HCT116 (cell line): Measurements from ENCODE around the gene TSPO. TPM values are rescaled to one million over a fixed set of nuclear protein-coding genes. Genes with fewer than 3 reads are reported as not detected.

ENCODE experiments used
- ATAC-seq: fragments of 200-7000 bp; cut with Tn5 transposase; 2 replicates; pipeline ENCODE4 v1.9.1; 2020; ENCODE audit warnings: mild to moderate bottlenecking, moderate library complexity
- BruUV-seq: library from RNA; stranded (reverse); fragments of 400-500 nt; replicated peaks from 2 replicates; lab custom pipeline; 2021; lab: Mats Ljungman, UMichigan
- CTCF ChIA-PET: fragments of 300-600 bp; sonication (Branson Sonifier 250); formaldehyde crosslinking; loops from one replicate; lab custom pipeline; 2021; ENCODE audit warnings: antibody characterized with exemption; lab: Charles Lee
- POLR2A ChIA-PET: fragments of 300-600, 350-600 bp; sonication (Branson Sonifier 250); formaldehyde crosslinking; loops from one replicate; lab custom pipeline; 2021; ENCODE audit warnings: antibody characterized with exemption; lab: Charles Lee
- RAD21 ChIA-PET, 2 experiments: fragments of 300-600 bp; sonication (Branson Sonifier 250); formaldehyde crosslinking; loops; one replicate each; lab custom pipeline; 2023; ENCODE audit warnings: low total read pairs in 2 of 2; ENCODE audit not compliant: uncharacterized antibody in 2 of 2, unreplicated experiment in 2 of 2, low non-redundant PET in 1 of 2; lab: Charles Lee
- DNase-seq: peaks from one replicate; pipeline ENCODE4 v3.0.0-alpha.2; 2010; ENCODE audit warnings: low read depth, low spot score
- H2AFZ ChIP-seq: fragments of 200-600 bp; shearing (Covaris generic), sonication (generic); 2 replicates; pipeline ENCODE4 v1.6.1; 2017; ENCODE audit warnings: low read depth, mixed run types, mixed read lengths, antibody characterized with exemption, low read length; ENCODE audit not compliant: poor library complexity, severe bottlenecking
- H3K27ac ChIP-seq: 2 replicates; pipeline ENCODE4 v1.5.1; 2012; ENCODE audit warnings: low read depth, low read length
- H3K27me3 ChIP-seq: fragments of 200-600 bp; sonication (generic); 2 replicates; pipeline ENCODE4 v1.6.1; 2016; ENCODE audit warnings: mixed run types, low read length, mixed read lengths; ENCODE audit not compliant: insufficient read depth
- H3K36me3 ChIP-seq, 2 experiments: fragments of 200-500 bp in 1 of 2; fragments of 200-600 bp in 1 of 2; sonication (Bioruptor generic) in 1 of 2; sonication (generic) in 1 of 2; 2 replicates each; pipeline versions ENCODE4 v1.5.1 to v1.6.1; 2014 to 2016; ENCODE audit warnings: low read length in 2 of 2, inconsistent platforms in 1 of 2, mixed read lengths in 1 of 2, mixed run types in 1 of 2; ENCODE audit not compliant: insufficient read depth in 2 of 2, control insufficient read depth in 1 of 2
- H3K4me1 ChIP-seq, 2 experiments: fragments of 200-600 bp in 1 of 2; sonication (generic) in 1 of 2; 2 replicates each; pipeline versions ENCODE4 v1.5.1 to v1.6.1; 2012 to 2017; ENCODE audit warnings: low read length in 2 of 2, inconsistent platforms in 1 of 2, mild to moderate bottlenecking in 1 of 2, mixed read lengths in 1 of 2, mixed run types in 1 of 2, moderate library complexity in 1 of 2; ENCODE audit not compliant: insufficient read depth in 2 of 2, control insufficient read depth in 1 of 2
- H3K4me2 ChIP-seq: fragments of 200-600 bp; sonication (generic); 2 replicates; pipeline ENCODE4 v1.6.1; 2017; ENCODE audit warnings: mixed run types, low read length, mixed read lengths
- H3K4me3 ChIP-seq, 2 experiments: fragments of 200-600 bp in 1 of 2; sonication (generic) in 1 of 2; replicated peaks in 1 of 2; 2 replicates each; pipeline ENCODE4 v1.5.1; 2011 to 2016; ENCODE audit warnings: low read length in 2 of 2, control low read depth in 1 of 2, low read depth in 1 of 2, mild to moderate bottlenecking in 1 of 2, mixed read lengths in 1 of 2, mixed run types in 1 of 2
- H3K79me2 ChIP-seq: fragments of 200-600 bp; sonication (generic); 2 replicates; pipeline ENCODE4 v1.6.1; 2017; ENCODE audit warnings: mild to moderate bottlenecking, mixed run types, low read length, moderate library complexity, mixed read lengths; ENCODE audit not compliant: insufficient read depth
- H3K9ac ChIP-seq: fragments of 200-600 bp; sonication (generic); 2 replicates; pipeline ENCODE4 v1.6.1; 2016; ENCODE audit warnings: low read length, mixed read lengths
- H3K9me2 ChIP-seq: fragments of 200-600 bp; sonication (generic), shearing (Covaris generic); 2 replicates; pipeline ENCODE4 v1.6.1; 2017; ENCODE audit warnings: mixed run types, mild to moderate bottlenecking, moderate library complexity; ENCODE audit not compliant: insufficient read depth
- H3K9me3 ChIP-seq, 2 experiments: fragments of 200-500 bp in 1 of 2; fragments of 200-600 bp in 1 of 2; sonication (Bioruptor generic) in 1 of 2; sonication (generic) in 1 of 2; 2 replicates each; pipeline ENCODE4 v1.6.1; 2014 to 2017; ENCODE audit warnings: low read length in 2 of 2, mixed read lengths in 2 of 2, inconsistent platforms in 1 of 2, low read depth in 1 of 2, mild to moderate bottlenecking in 1 of 2, mixed run types in 1 of 2, moderate library complexity in 1 of 2; ENCODE audit not compliant: control insufficient read depth in 1 of 2, insufficient read depth in 1 of 2
- H4K20me1 ChIP-seq: fragments of 200-600 bp; sonication (generic), shearing (Covaris generic); 2 replicates; pipeline ENCODE4 v1.6.1; 2017; ENCODE audit warnings: mixed run types, mild to moderate bottlenecking, moderate library complexity; ENCODE audit not compliant: insufficient read depth
- CBX3 ChIP-seq: IDR thresholded peaks from 2 replicates; pipeline ENCODE4 v1.6.1; 2012; ENCODE audit warnings: low read depth
- CEBPB ChIP-seq: IDR thresholded peaks from 2 replicates; pipeline ENCODE4 v1.6.1; 2012; ENCODE audit warnings: low read depth
- EGR1 ChIP-seq: IDR thresholded peaks from 2 replicates; pipeline ENCODE4 v1.6.1; 2012; ENCODE audit warnings: low read depth
- EZH2 ChIP-seq: fragments of 200-600 bp; sonication (generic); IDR thresholded peaks from 2 replicates; pipeline ENCODE4 v1.6.1; 2017; ENCODE audit warnings: antibody characterized with exemption, mixed run types
- EZH2phosphoT487 ChIP-seq: fragments of 200-600 bp; IDR thresholded peaks from 2 replicates; pipeline ENCODE4 v1.6.1; 2018; ENCODE audit warnings: antibody characterized with exemption, borderline replicate concordance
- POLR2A ChIP-seq: IDR thresholded peaks from 2 replicates; pipeline ENCODE4 v1.7.0; 2011; ENCODE audit warnings: borderline replicate concordance; ENCODE audit not compliant: insufficient read depth, insufficient read length; ENCODE audit errors: extremely low read depth
- POLR2AphosphoS5 ChIP-seq: IDR thresholded peaks from 2 replicates; pipeline ENCODE4 v1.6.1; 2011; ENCODE audit warnings: mild to moderate bottlenecking, low read depth, low read length, moderate library complexity
- SP1 ChIP-seq: IDR thresholded peaks from 2 replicates; pipeline ENCODE4 v1.6.1; 2012; ENCODE audit warnings: low read depth
- SRF ChIP-seq: IDR thresholded peaks from 2 replicates; pipeline ENCODE4 v1.6.1; 2012; ENCODE audit warnings: low read depth
- YY1 ChIP-seq: IDR thresholded peaks from 2 replicates; pipeline ENCODE4 v1.6.1; 2011; ENCODE audit warnings: low read length, low read depth, moderate library complexity, mild to moderate bottlenecking; ENCODE audit not compliant: insufficient replicate concordance; ENCODE audit errors: extremely low read depth
- intact Hi-C: fragments of 100-400 bp; cut with micrococcal nuclease; formaldehyde crosslinking; loops from 2 replicates; pipeline ENCODE4 v1.10.0; 2022
- total RNA-seq: library from RNA; stranded (reverse); gene quantifications from one replicate; pipeline ENCODE4 v1.2.1, GENCODE V29; 2021; ENCODE audit not compliant: unreplicated experiment
- TF ChIP-seq, protein P1 (sequence below), 3 experiments: fragments of 200-600 bp in 1 of 3; sonication (generic) in 1 of 3; IDR thresholded peaks in 2 of 3; conservative IDR thresholded peaks in 1 of 3; 2 replicates each; pipeline ENCODE4 v1.5.1; 2012 to 2017; ENCODE audit warnings: low read depth in 2 of 3, low read length in 2 of 3, antibody characterized with exemption in 1 of 3, borderline replicate concordance in 1 of 3, control low read depth in 1 of 3, mild to moderate bottlenecking in 1 of 3, mixed read lengths in 1 of 3, mixed run types in 1 of 3, moderate library complexity in 1 of 3; ENCODE audit not compliant: insufficient read depth in 1 of 3
- TF ChIP-seq, protein P2 (sequence below): IDR thresholded peaks from 2 replicates; pipeline ENCODE4 v1.6.1; 2011; ENCODE audit warnings: mild to moderate bottlenecking, low read length, moderate library complexity; ENCODE audit not compliant: insufficient replicate concordance; ENCODE audit errors: extremely low read depth

The TSPO gene
- total RNA-seq, 1 experiment from 2014 or later = 192 TPM

DNA sequence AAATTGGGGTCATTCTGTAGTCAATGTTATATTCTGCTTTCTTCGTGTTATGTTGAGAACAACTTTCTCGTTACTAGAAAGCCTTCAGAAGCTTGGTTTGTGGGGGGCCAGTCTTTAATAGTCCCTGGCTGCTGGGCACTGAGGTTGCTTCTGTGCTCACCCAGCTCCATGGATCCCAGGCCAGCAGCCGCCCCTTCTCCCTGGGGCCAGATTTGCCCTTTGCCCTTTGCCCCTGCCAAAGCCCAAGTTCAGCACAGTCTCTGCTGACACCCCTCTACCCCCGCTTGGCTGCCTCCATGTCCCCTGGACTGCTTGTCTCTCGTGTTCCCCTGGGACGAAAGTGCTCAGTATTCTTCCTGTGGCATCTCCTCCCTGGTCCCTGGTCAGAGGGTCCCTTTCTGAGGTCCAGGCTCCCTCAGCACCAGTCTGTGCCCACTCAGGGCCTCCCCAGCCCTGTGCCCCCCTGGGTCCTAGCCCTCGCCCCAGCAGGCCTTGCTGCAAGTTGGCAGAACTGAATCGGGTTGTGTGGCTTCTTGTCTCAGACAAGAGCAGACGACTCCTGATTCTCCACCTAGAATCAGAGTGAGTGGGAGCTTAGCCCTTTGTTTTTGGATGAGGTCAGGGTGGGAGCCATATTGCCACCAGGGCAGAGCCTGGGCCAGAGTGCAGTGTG, 6.7 kb downstream of the TSPO start:
- ChIA-PET POLR2A (no interaction called here), CTCF (no interaction called here), RAD21 (no interaction called here)
- no peaks in the 10 kb centered on the region for H3K27me3 ChIP-seq
- H3K9me2 ChIP-seq = no peaks in the 10 kb centered on the region
- no peak overlapping the region for H2AFZ ChIP-seq
- no peak overlapping the region for H3K27ac ChIP-seq
- peaks cover 43% of the 10 kb centered on the region for H3K79me2 ChIP-seq
- peaks cover 6 to 24% of the 10 kb centered on the region in 2 experiments for H3K4me1 ChIP-seq
- intact Hi-C loops = no loop called here
- ATAC-seq (no peak), DNase-seq (no peak)
- H3K4me2 ChIP-seq = no peak overlapping the region
- H3K4me3 ChIP-seq = no peak overlapping the region
- H3K9me3 ChIP-seq = no peaks in the 10 kb centered on the region
- H3K9ac ChIP-seq = no peak overlapping the region
- no TSS peak for BruUV-seq
- TF ChIP-seq POLR2AphosphoS5 = no peak
- no peak for TF ChIP-seq CBX3
- TF ChIP-seq EZH2 = no peak
- TF ChIP-seq, protein P1, sequence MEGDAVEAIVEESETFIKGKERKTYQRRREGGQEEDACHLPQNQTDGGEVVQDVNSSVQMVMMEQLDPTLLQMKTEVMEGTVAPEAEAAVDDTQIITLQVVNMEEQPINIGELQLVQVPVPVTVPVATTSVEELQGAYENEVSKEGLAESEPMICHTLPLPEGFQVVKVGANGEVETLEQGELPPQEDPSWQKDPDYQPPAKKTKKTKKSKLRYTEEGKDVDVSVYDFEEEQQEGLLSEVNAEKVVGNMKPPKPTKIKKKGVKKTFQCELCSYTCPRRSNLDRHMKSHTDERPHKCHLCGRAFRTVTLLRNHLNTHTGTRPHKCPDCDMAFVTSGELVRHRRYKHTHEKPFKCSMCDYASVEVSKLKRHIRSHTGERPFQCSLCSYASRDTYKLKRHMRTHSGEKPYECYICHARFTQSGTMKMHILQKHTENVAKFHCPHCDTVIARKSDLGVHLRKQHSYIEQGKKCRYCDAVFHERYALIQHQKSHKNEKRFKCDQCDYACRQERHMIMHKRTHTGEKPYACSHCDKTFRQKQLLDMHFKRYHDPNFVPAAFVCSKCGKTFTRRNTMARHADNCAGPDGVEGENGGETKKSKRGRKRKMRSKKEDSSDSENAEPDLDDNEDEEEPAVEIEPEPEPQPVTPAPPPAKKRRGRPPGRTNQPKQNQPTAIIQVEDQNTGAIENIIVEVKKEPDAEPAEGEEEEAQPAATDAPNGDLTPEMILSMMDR (IDR thresholded peaks at IDR 0.05 in 2 of 3, conservative IDR thresholded peaks at IDR 0.05 in 1 of 3; ENCODE audit: borderline replicate concordance in 1 of 3, insufficient read depth in 1 of 3, low read depth in 2 of 3, low read length in 2 of 3) = no peak
- no peak for TF ChIP-seq CEBPB
- TF ChIP-seq, protein P2, sequence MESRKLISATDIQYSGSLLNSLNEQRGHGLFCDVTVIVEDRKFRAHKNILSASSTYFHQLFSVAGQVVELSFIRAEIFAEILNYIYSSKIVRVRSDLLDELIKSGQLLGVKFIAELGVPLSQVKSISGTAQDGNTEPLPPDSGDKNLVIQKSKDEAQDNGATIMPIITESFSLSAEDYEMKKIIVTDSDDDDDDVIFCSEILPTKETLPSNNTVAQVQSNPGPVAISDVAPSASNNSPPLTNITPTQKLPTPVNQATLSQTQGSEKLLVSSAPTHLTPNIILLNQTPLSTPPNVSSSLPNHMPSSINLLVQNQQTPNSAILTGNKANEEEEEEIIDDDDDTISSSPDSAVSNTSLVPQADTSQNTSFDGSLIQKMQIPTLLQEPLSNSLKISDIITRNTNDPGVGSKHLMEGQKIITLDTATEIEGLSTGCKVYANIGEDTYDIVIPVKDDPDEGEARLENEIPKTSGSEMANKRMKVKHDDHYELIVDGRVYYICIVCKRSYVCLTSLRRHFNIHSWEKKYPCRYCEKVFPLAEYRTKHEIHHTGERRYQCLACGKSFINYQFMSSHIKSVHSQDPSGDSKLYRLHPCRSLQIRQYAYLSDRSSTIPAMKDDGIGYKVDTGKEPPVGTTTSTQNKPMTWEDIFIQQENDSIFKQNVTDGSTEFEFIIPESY = no peak
- no peak for TF ChIP-seq SRF
- TF ChIP-seq SP1 = no peak
- TF ChIP-seq POLR2A = no peak
- TF ChIP-seq YY1 = no peak
- no peak for TF ChIP-seq EZH2phosphoT487
- TF ChIP-seq EGR1 = no peak
- H4K20me1 ChIP-seq = no peaks in the 10 kb centered on the region
- H3K36me3 ChIP-seq = peaks cover 2 to 8% of the 10 kb centered on the region in 2 experiments; a peak in 3 of 4 replicates
